HG02840 (cell line): ENCODE results near the gene COQ10A.
"Not testable (repeated sequence)": the region's sequence is repeated elsewhere in the genome, so short reads cannot be mapped to it uniquely, and the experiment has no call there.

Experiments used
- ATAC-seq: cut with Tn5 transposase; IDR thresholded peaks from one replicate; pipeline ENCODE4 v1.9.1; 2021; ENCODE audit warnings: mild to moderate bottlenecking, moderate library complexity, moderate number of reproducible peaks; ENCODE audit not compliant: unreplicated experiment, low FRiP score

The COQ10A gene

GRCh38 chr12:56267443-56268071 is 815 bp downstream of the COQ10A start:
- ATAC-seq: no peak

GRCh38 chr12:56271031-56271430 is 4.3 kb downstream of the COQ10A start:
- no peak for ATAC-seq

- ATAC-seq: not testable (repeated sequence)
These were observed 5.7 kb downstream of the COQ10A start for GRCh38 chr12:56272468-56272867.

GRCh38 chr12:56274299-56274698 is 7.6 kb downstream of the COQ10A start:
- no peak for ATAC-seq

- ATAC-seq: no peak
These were observed 12.2 kb downstream of the COQ10A start for GRCh38 chr12:56278905-56279304.

GRCh38 chr12:56280849-56281248 is 14.1 kb downstream of the COQ10A start:
- ATAC-seq: no peak

- ATAC-seq: no peak
These were observed 15.3 kb downstream of the COQ10A start for GRCh38 chr12:56282030-56282429.

- ATAC-seq: no peak
These were observed 15.8 kb downstream of the COQ10A start for GRCh38 chr12:56282579-56282978.

GRCh38 chr12:56284263-56284662 is 17.5 kb downstream of the COQ10A start:
- not testable (repeated sequence) for ATAC-seq

- no peak for ATAC-seq
These were observed 19.5 kb downstream of the COQ10A start for GRCh38 chr12:56286044-56286830.

GRCh38 chr12:56288705-56289387 is 22.1 kb downstream of the COQ10A start:
- ATAC-seq: no peak

GRCh38 chr12:56293795-56294194 is 27.1 kb downstream of the COQ10A start:
- no peak for ATAC-seq

- ATAC-seq: no peak
These were observed 29.6 kb downstream of the COQ10A start for GRCh38 chr12:56296295-56296694.

GRCh38 chr12:56297400-56297799 is 30.7 kb downstream of the COQ10A start:
- ATAC-seq: no peak

- no peak for ATAC-seq
These were observed 32.1 kb downstream of the COQ10A start for GRCh38 chr12:56298828-56299227.

GRCh38 chr12:56299308-56299852 is 32.6 kb downstream of the COQ10A start:
- ATAC-seq: no peak

- ATAC-seq: peak; percentile 92
These were observed 33.3 kb downstream of the COQ10A start, which contains the start of gene CS for GRCh38 chr12:56299853-56300643. Gene CS (minus strand): TSS chr12:56300330. CDS start chr12:56300201, 129 bp downstream.

GRCh38 chr12:56300644-56301464 is 34.1 kb downstream of the COQ10A start:
- ATAC-seq: no peak

GRCh38 chr12:56304276-56304675 is 37.5 kb downstream of the COQ10A start:
- no peak for ATAC-seq
